Loucy (cell line): ENCODE measurements around the gene MAP3K20.

Experiments used
- H2AFZ ChIP-seq: fragments of 200-600 bp; sonication (generic); 2 replicates; pipeline ENCODE4 v1.6.0; 2016; ENCODE audit warnings: antibody characterized with exemption, mild to moderate bottlenecking, low read length, moderate library complexity
- H3F3A ChIP-seq: fragments of 200-600 bp; 2 replicates; pipeline ENCODE4 v1.6.0; 2016; ENCODE audit warnings: antibody characterized with exemption, low read depth, mild to moderate bottlenecking
- H3K27me3 ChIP-seq: fragments of 200-600 bp; sonication (generic); 2 replicates; pipeline ENCODE4 v1.6.1; 2014; ENCODE audit warnings: low read length, mild to moderate bottlenecking; ENCODE audit not compliant: insufficient read depth, poor library complexity, severe bottlenecking
- H3K36me3 ChIP-seq: fragments of 200-600 bp; sonication (generic); 2 replicates; pipeline ENCODE4 v1.6.1; 2016; ENCODE audit warnings: low read length; ENCODE audit not compliant: insufficient read depth
- H3K4me1 ChIP-seq: fragments of 200-600 bp; sonication (generic); 2 replicates; pipeline ENCODE4 v1.5.1; 2014; ENCODE audit warnings: low read length, mild to moderate bottlenecking; ENCODE audit not compliant: insufficient read depth, poor library complexity, severe bottlenecking
- H3K4me2 ChIP-seq: fragments of 200-600 bp; sonication (generic); 2 replicates; pipeline ENCODE4 v1.6.0; 2014; ENCODE audit warnings: antibody characterized with exemption, low read length, low read depth, mild to moderate bottlenecking; ENCODE audit not compliant: poor library complexity, severe bottlenecking
- H3K4me3 ChIP-seq: fragments of 200-600 bp; sonication (generic); 2 replicates; pipeline ENCODE4 v1.5.1; 2014; ENCODE audit warnings: low read length, mild to moderate bottlenecking, mixed read lengths; ENCODE audit not compliant: poor library complexity, severe bottlenecking
- H3K79me2 ChIP-seq: fragments of 200-600 bp; sonication (generic); 2 replicates; pipeline ENCODE4 v1.6.1; 2014; ENCODE audit warnings: low read length; ENCODE audit not compliant: insufficient read depth
- H3K9ac ChIP-seq: fragments of 200-600 bp; sonication (generic); 2 replicates; pipeline ENCODE4 v1.6.0; 2014; ENCODE audit warnings: mild to moderate bottlenecking, low read depth, low read length, moderate library complexity; ENCODE audit not compliant: poor library complexity, severe bottlenecking
- H3K9me2 ChIP-seq: fragments of 200-600 bp; sonication (generic); replicated peaks from 2 replicates; pipeline ENCODE4 v1.6.1; 2016; ENCODE audit warnings: low read depth, low read length, mixed read lengths
- H3K9me3 ChIP-seq: fragments of 200-600 bp; sonication (generic); 2 replicates; pipeline ENCODE4 v1.6.1; 2014; ENCODE audit warnings: mild to moderate bottlenecking, antibody characterized with exemption, low read length, low read depth; ENCODE audit not compliant: insufficient read depth
- H4K20me1 ChIP-seq: fragments of 200-600 bp; sonication (generic); 2 replicates; pipeline ENCODE4 v1.6.0; 2014; ENCODE audit warnings: antibody characterized with exemption, low read length, mild to moderate bottlenecking; ENCODE audit not compliant: insufficient read depth, poor library complexity, severe bottlenecking
- CTCF ChIP-seq: fragments of 200-600 bp; sonication (generic); conservative IDR thresholded peaks from 2 replicates; pipeline ENCODE4 v1.5.1; 2014; ENCODE audit warnings: mild to moderate bottlenecking, antibody characterized with exemption, low read length
- EZH2phosphoT487 ChIP-seq: fragments of 200-600 bp; IDR thresholded peaks from 2 replicates; pipeline ENCODE4 v1.6.1; 2018; ENCODE audit warnings: antibody characterized with exemption, mild to moderate bottlenecking, moderate library complexity, borderline replicate concordance

The MAP3K20 gene

GRCh38 chr2:173159791-173160463, 84.3 kb downstream of the MAP3K20 start:
- TF ChIP-seq CTCF (no peak), EZH2phosphoT487 (no peak)

GRCh38 chr2:173160618-173161017, 85.0 kb downstream of the MAP3K20 start:
- Histone ChIP-seq H3K36me3 (no peaks in the 10 kb centered on the region), H3F3A (no peaks in the 10 kb centered on the region), H3K9me3 (no peaks in the 10 kb centered on the region), H3K9me2 (no peaks in the 10 kb centered on the region), H3K27me3 (no peaks in the 10 kb centered on the region), H4K20me1 (no peaks in the 10 kb centered on the region), H3K4me1 (no peaks in the 10 kb centered on the region), H2AFZ (no peak overlapping the region), H3K4me3 (no peak overlapping the region), H3K9ac (no peak overlapping the region), H3K79me2 (no peaks in the 10 kb centered on the region), H3K4me2 (no peak overlapping the region)
- TF ChIP-seq CTCF = no peak
- no peak for TF ChIP-seq EZH2phosphoT487

More at GRCh38 chr2:173159791-173160463, 84.3 kb downstream of the MAP3K20 start:
- Histone ChIP-seq H3K9me3 (no peaks in the 10 kb centered on the region), H3K79me2 (no peaks in the 10 kb centered on the region), H3K4me1 (no peaks in the 10 kb centered on the region), H4K20me1 (no peaks in the 10 kb centered on the region), H3F3A (no peaks in the 10 kb centered on the region), H3K4me3 (no peak overlapping the region), H2AFZ (no peak overlapping the region), H3K9ac (no peak overlapping the region), H3K27me3 (no peaks in the 10 kb centered on the region), H3K36me3 (no peaks in the 10 kb centered on the region), H3K4me2 (no peak overlapping the region), H3K9me2 (no peaks in the 10 kb centered on the region)

GRCh38 chr2:173161040-173161439, 85.4 kb downstream of the MAP3K20 start:
- Histone ChIP-seq H2AFZ (no peak overlapping the region), H3K79me2 (no peaks in the 10 kb centered on the region), H3F3A (no peaks in the 10 kb centered on the region), H3K4me3 (no peak overlapping the region), H3K36me3 (no peaks in the 10 kb centered on the region), H3K4me2 (no peak overlapping the region), H3K9me2 (no peaks in the 10 kb centered on the region), H3K9ac (no peak overlapping the region), H4K20me1 (no peaks in the 10 kb centered on the region), H3K4me1 (no peaks in the 10 kb centered on the region), H3K9me3 (no peaks in the 10 kb centered on the region), H3K27me3 (no peaks in the 10 kb centered on the region)
- no peak for TF ChIP-seq CTCF
- no peak for TF ChIP-seq EZH2phosphoT487
